H1 (cell line): ENCODE measurements around the gene CACNA1B. TPM values are rescaled to one million over a fixed set of nuclear protein-coding genes. Genes with fewer than 3 reads are reported as not detected.
"Not testable (repeated sequence)": the region's sequence is repeated elsewhere in the genome, so short reads cannot be mapped to it uniquely, and the experiment has no call there.

ENCODE experiments used
- CTCF ChIA-PET: fragments of 300-600 bp; sonication (Branson Sonifier 250); formaldehyde crosslinking; loops from one replicate; lab custom pipeline; 2021; ENCODE audit not compliant: partially characterized antibody; lab: Charles Lee
- POLR2A ChIA-PET: fragments of 300-600 bp; sonication (Branson Sonifier 250); formaldehyde crosslinking; loops from one replicate; lab custom pipeline; 2021; ENCODE audit warnings: inconsistent platforms; ENCODE audit not compliant: partially characterized antibody; lab: Charles Lee
- DNase-seq, 2 experiments: peaks; one replicate each; pipeline versions ENCODE4 v3.0.0 to v3.0.0-alpha.2; 2010 to 2022; ENCODE audit warnings: low spot score in 2 of 2, low read depth in 1 of 2, mixed read lengths in 1 of 2
- FAIRE-seq: peaks from 2 replicates; lab custom pipeline; 2011; peaks lifted over from hg19 to GRCh38; lab: Jason Lieb, UNC
- H2AFZ ChIP-seq: 2 replicates; pipeline ENCODE4 v1.8.1; 2012; ENCODE audit warnings: low read length, inconsistent platforms
- H2AK5ac ChIP-seq: 2 replicates; pipeline ENCODE4 v1.6.1; 2013; ENCODE audit warnings: low read depth, low read length
- H2BK120ac ChIP-seq: replicated peaks from 2 replicates; pipeline ENCODE3; 2013; ENCODE audit warnings: low read depth, low read length, inconsistent platforms
- H2BK12ac ChIP-seq: 2 replicates; pipeline ENCODE4 v1.6.1; 2013; ENCODE audit warnings: low read depth, low read length
- H2BK15ac ChIP-seq: 2 replicates; pipeline ENCODE4 v1.6.1; 2013; ENCODE audit warnings: low read length
- H2BK20ac ChIP-seq: 2 replicates; pipeline ENCODE4 v1.6.1; 2013; ENCODE audit warnings: low read length
- H2BK5ac ChIP-seq: 2 replicates; pipeline ENCODE4 v1.6.1; 2013; ENCODE audit warnings: low read depth, low read length
- H3K14ac ChIP-seq: 2 replicates; pipeline ENCODE4 v1.6.1; 2013; ENCODE audit warnings: inconsistent platforms; ENCODE audit not compliant: insufficient read length
- H3K18ac ChIP-seq: 2 replicates; pipeline ENCODE4 v1.6.1; 2013; ENCODE audit warnings: low read length; ENCODE audit errors: extremely low read depth
- H3K23ac ChIP-seq: 2 replicates; pipeline ENCODE4 v1.6.1; 2013; ENCODE audit warnings: inconsistent platforms; ENCODE audit not compliant: insufficient read length
- H3K23me2 ChIP-seq: 2 replicates; pipeline ENCODE4 v1.6.1; 2013; ENCODE audit warnings: low read depth, low read length
- H3K27ac ChIP-seq: 2 replicates; pipeline ENCODE4 v1.6.1; 2011; ENCODE audit warnings: low read depth, low read length, inconsistent platforms
- H3K27me3 ChIP-seq, 4 experiments: replicated peaks in 1 of 4; 1 replicate in 1 of 4; 2 replicates in 3 of 4; pipeline versions ENCODE4 v1.6.1 to v1.8.1; 2011 to 2013; ENCODE audit warnings: low read length in 3 of 4, mild to moderate bottlenecking in 3 of 4, inconsistent platforms in 2 of 4, mixed read lengths in 2 of 4, moderate library complexity in 1 of 4; ENCODE audit not compliant: control insufficient read depth in 3 of 4, insufficient read depth in 3 of 4; ENCODE audit errors: extremely low read depth in 1 of 4
- H3K36me3 ChIP-seq, 4 experiments: 2 replicates each; pipeline versions ENCODE4 v1.6.1 to v1.8.1; 2011 to 2013; ENCODE audit warnings: mild to moderate bottlenecking in 4 of 4, low read length in 3 of 4, moderate library complexity in 2 of 4, control low read depth in 1 of 4, inconsistent platforms in 1 of 4; ENCODE audit not compliant: insufficient read depth in 4 of 4, control insufficient read depth in 2 of 4
- H3K4ac ChIP-seq: replicated peaks from 2 replicates; pipeline ENCODE3; 2013; ENCODE audit warnings: low read length, low read depth, mixed read lengths, inconsistent platforms; ENCODE audit not compliant: insufficient read length
- H3K4me1 ChIP-seq, 4 experiments: replicated peaks in 1 of 4; 1 replicate in 1 of 4; 2 replicates in 3 of 4; pipeline versions ENCODE4 v1.6.1 to v1.8.1; 2011 to 2013; ENCODE audit warnings: low read length in 3 of 4, inconsistent platforms in 2 of 4, mixed read lengths in 1 of 4; ENCODE audit not compliant: insufficient read depth in 4 of 4, control insufficient read depth in 3 of 4
- H3K4me2 ChIP-seq, 2 experiments: 2 replicates each; pipeline versions ENCODE4 v1.6.1 to v1.8.1; 2011 to 2013; ENCODE audit warnings: low read depth in 2 of 2, low read length in 2 of 2, control low read depth in 1 of 2, inconsistent platforms in 1 of 2, mild to moderate bottlenecking in 1 of 2; ENCODE audit not compliant: insufficient read depth in 1 of 2
- H3K4me3 ChIP-seq, 4 experiments: fragments of 200-600, 300-600 bp in 1 of 4; sonication (generic), shearing (Covaris generic), sonication (Bioruptor Twin) in 1 of 4; 2 replicates each; pipeline versions ENCODE4 v1.5.1 to v1.8.1; 2011 to 2016; ENCODE audit warnings: low read length in 4 of 4, low read depth in 3 of 4, control low read depth in 2 of 4, inconsistent platforms in 2 of 4, mild to moderate bottlenecking in 2 of 4, mixed read lengths in 1 of 4, moderate library complexity in 1 of 4; ENCODE audit not compliant: insufficient read depth in 2 of 4; ENCODE audit errors: extremely low read depth in 1 of 4
- H3K56ac ChIP-seq: replicated peaks from 2 replicates; pipeline ENCODE3; 2013; ENCODE audit warnings: low read depth, mild to moderate bottlenecking, mixed read lengths, low read length, inconsistent platforms; ENCODE audit not compliant: insufficient read length
- H3K79me1 ChIP-seq: 2 replicates; pipeline ENCODE4 v1.6.1; 2013; ENCODE audit warnings: low read depth, low read length, control low read depth
- H3K79me2 ChIP-seq, 2 experiments: 2 replicates each; pipeline versions ENCODE4 v1.6.1 to v1.8.1; 2012 to 2013; ENCODE audit warnings: low read length in 2 of 2, mild to moderate bottlenecking in 2 of 2, inconsistent platforms in 1 of 2; ENCODE audit not compliant: insufficient read depth in 2 of 2, control insufficient read depth in 1 of 2
- H3K9ac ChIP-seq, 4 experiments: replicated peaks in 1 of 4; 1 replicate in 1 of 4; 2 replicates in 3 of 4; pipeline versions ENCODE4 v1.6.1 to v1.8.1; 2011 to 2013; ENCODE audit warnings: low read depth in 3 of 4, low read length in 3 of 4, control low read depth in 2 of 4, mild to moderate bottlenecking in 2 of 4, moderate library complexity in 2 of 4, inconsistent platforms in 1 of 4; ENCODE audit errors: extremely low read depth in 1 of 4
- H3K9me3 ChIP-seq, 2 experiments: 2 replicates each; pipeline versions ENCODE4 v1.6.1 to v1.8.1; 2012 to 2013; ENCODE audit warnings: mild to moderate bottlenecking in 2 of 2, moderate library complexity in 2 of 2, control low read depth in 1 of 2, inconsistent platforms in 1 of 2, low read depth in 1 of 2, low read length in 1 of 2, mixed read lengths in 1 of 2; ENCODE audit not compliant: insufficient read depth in 2 of 2
- H4K20me1 ChIP-seq, 2 experiments: replicated peaks in 1 of 2; 2 replicates each; pipeline versions ENCODE3 to v1.8.1; 2011 to 2013; ENCODE audit warnings: inconsistent platforms in 2 of 2, low read length in 2 of 2, mild to moderate bottlenecking in 1 of 2; ENCODE audit not compliant: insufficient read depth in 2 of 2, control insufficient read depth in 1 of 2
- H4K5ac ChIP-seq: 2 replicates; pipeline ENCODE4 v1.6.1; 2013; ENCODE audit warnings: low read length, low read depth, mixed read lengths, inconsistent platforms; ENCODE audit not compliant: insufficient read length
- H4K8ac ChIP-seq: 2 replicates; pipeline ENCODE4 v1.8.0; 2013; ENCODE audit warnings: mild to moderate bottlenecking, moderate library complexity, low read length, inconsistent platforms; ENCODE audit not compliant: insufficient read depth; ENCODE audit errors: extremely low read depth
- H4K91ac ChIP-seq: replicated peaks from 2 replicates; pipeline ENCODE3; 2013; ENCODE audit warnings: low read length, mixed read lengths, inconsistent platforms; ENCODE audit not compliant: insufficient read length
- WGBS, 2 experiments: shearing (Covaris generic) in 1 of 2; methylation state at CpG; one replicate each; pipeline versions ENCODE4 v1.1.6 to v1.1.7; 2013 to 2015; ENCODE audit warnings: low lambda C conversion rate in 2 of 2, mixed read lengths in 2 of 2, inconsistent platforms in 1 of 2, low coverage in 1 of 2, missing lambda C conversion rate in 1 of 2; ENCODE audit not compliant: insufficient replicate concordance in 2 of 2, insufficient coverage in 1 of 2, insufficient read length in 1 of 2; ENCODE audit errors: extremely low coverage in 1 of 2, missing lambda C conversion rate in 1 of 2; 5-methylcytosine and 5-hydroxymethylcytosine counted together
- polyA plus RNA-seq, 7 experiments: library from polyadenylated mRNA; depleted of rRNA in 3 of 7; stranded (reverse) in 5 of 7; unstranded in 2 of 7; fragments of >200 nt in 5 of 7; fragments of 200-250 nt in 2 of 7; gene quantifications; 1 replicate in 5 of 7; 2 replicates in 1 of 7; 4 replicates in 1 of 7; pipeline versions ENCODE4 v1.2.1 to v1.2.3, GENCODE V29; 2011 to 2013; ENCODE audit warnings: missing spikeins in 2 of 7, mixed read lengths in 2 of 7
- total RNA-seq: library from RNA; stranded (reverse); fragmentation: NEBNext Ultra II Directional; extraction: Animal tissue kit (Norgen Biotek cat#: 25700); gene quantifications from 2 replicates; pipeline ENCODE4 v1.2.1, GENCODE V29; 2021

The CACNA1B gene
- total and polyA plus RNA-seq, 2 of the 8 experiments (the other 6 are each of a cell fraction or from before 2014, with no cell fraction given), result 1.5 to 5.7 TPM

GRCh38 chr9:137889966-137890365, 12.4 kb downstream of the CACNA1B start:
- H3K9me3 ChIP-seq, result peaks cover 0 to 32% of the 10 kb centered on the region in 2 experiments; a peak in 3 of 4 replicates
- H3K18ac ChIP-seq, H3K56ac ChIP-seq, DNase-seq, H2BK15ac ChIP-seq, H3K79me1 ChIP-seq, H3K4me2 ChIP-seq, H2BK120ac ChIP-seq, H2BK5ac ChIP-seq, H3K27ac ChIP-seq, H3K23me2 ChIP-seq, H4K8ac ChIP-seq, H4K20me1 ChIP-seq, H3K9ac ChIP-seq, H4K5ac ChIP-seq, FAIRE-seq, H3K14ac ChIP-seq, H2AFZ ChIP-seq, H3K27me3 ChIP-seq, H2BK20ac ChIP-seq, CTCF ChIA-PET, H2BK12ac ChIP-seq, H3K36me3 ChIP-seq, H2AK5ac ChIP-seq, H4K91ac ChIP-seq, H3K79me2 ChIP-seq, H3K4ac ChIP-seq, H3K4me3 ChIP-seq, POLR2A ChIA-PET, H3K4me1 ChIP-seq, H3K23ac ChIP-seq: not testable (repeated sequence)
- WGBS, 2 experiments, result 88% methylated on average over 7 of the region's 14 CpGs; no CpG with 5 or more reads in 1 of the 2 experiments
